IPS-18c (cell line): Measurements from ENCODE around the gene KRT80.

Source experiments
- H3K4me3 ChIP-seq: 2 replicates; pipeline ENCODE4 v1.7.0; 2013; ENCODE audit warnings: low read depth, mild to moderate bottlenecking, low read length, moderate library complexity; ENCODE audit not compliant: insufficient read depth
- H3K9me3 ChIP-seq: one replicate; pipeline ENCODE4 v1.6.1; 2013; ENCODE audit warnings: mild to moderate bottlenecking, low read length, moderate library complexity; ENCODE audit not compliant: control insufficient read depth, insufficient read depth

KRT80 gene

DNA sequence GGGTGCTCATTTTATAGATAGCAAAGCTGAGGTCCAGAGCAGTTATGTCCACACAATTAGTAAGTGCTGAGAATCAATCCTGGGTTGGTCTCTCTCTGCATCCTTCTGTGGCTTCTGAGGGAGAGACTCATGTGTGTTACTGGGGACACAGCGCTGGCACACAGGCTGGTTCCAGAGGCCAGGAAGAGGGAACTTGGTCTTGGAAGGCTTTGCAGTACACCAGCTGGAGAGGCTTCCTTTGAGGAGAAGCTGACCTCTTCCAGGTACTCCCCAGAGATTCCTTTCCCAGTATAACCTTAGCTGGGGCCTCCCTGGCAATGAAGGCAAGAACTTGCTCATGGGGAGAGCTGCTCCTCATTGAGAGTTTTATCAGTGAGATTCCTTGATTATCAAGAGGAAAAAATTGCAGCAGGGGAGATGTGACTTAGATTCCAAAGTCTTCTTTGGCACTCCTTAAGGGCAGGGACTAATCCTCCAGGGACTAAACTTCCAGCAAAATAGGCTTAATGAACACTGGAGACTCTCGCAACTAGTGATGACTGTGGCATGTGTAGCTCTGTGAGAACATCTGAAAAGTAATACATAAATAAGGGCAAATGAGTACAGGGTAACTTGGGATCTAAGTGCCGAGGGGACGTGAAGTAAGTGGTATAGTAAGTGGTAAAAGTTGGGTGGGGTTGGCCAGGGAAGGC is 13.9 kb upstream of the KRT80 start:
- no peaks in the 10 kb centered on the region for H3K9me3 ChIP-seq
- no peak overlapping the region for H3K4me3 ChIP-seq

GRCh38 chr12:52204931-52205505 is 13.2 kb upstream of the KRT80 start:
- Histone ChIP-seq H3K9me3 (no peaks in the 10 kb centered on the region), H3K4me3 (no peak overlapping the region)

DNA sequence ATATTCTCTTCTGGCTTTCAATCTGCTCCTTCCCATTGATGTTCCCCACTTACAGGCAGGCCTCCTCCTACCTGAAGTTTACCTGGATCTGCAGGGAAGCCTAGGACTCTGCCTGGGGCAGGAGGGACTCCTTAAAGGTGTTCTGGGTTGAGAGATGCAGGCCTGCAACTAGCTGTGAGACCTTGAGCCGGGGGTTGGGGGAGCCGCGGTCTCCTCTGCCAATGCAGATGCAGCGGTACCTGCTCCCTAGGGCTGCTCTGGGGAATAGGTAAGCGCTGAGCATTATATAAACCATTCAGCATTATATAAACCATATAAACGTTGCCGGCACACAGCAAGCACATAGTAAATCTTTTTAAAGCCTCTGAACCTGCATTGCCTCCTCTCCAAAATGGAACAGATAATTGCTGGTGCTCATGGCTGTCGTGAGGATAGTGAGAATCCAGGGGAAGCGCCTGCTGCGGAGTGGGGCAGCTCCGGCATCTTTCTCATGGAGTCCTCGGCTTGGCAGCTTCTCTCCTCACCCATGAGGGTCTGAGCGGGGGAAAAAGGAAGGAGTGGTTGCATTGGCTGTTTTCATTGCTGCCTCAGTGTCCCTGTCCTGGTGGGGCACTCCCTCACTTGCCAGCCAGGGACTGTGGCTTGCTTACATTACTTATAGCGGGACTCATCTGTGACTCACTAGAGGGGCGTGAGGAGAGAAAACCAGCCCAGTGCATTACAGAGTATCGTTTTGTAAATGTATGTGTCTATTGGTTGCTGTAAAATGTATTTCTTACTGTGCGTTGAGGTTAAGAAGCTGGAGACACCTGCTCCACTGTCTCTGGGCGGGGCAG is 12.5 kb upstream of the KRT80 start:
- H3K9me3 ChIP-seq, result no peaks in the 10 kb centered on the region
- H3K4me3 ChIP-seq, result no peak overlapping the region

GRCh38 chr12:52203079-52203921 is 11.5 kb upstream of the KRT80 start:
- H3K9me3 ChIP-seq, result no peaks in the 10 kb centered on the region
- no peak overlapping the region for H3K4me3 ChIP-seq

GRCh38 chr12:52202361-52203078 is 10.7 kb upstream of the KRT80 start:
- Histone ChIP-seq H3K9me3 (no peaks in the 10 kb centered on the region), H3K4me3 (no peak overlapping the region)

- Histone ChIP-seq H3K9me3 (no peaks in the 10 kb centered on the region), H3K4me3 (no peak overlapping the region)
Measured at GRCh38 chr12:52201451-52201839, 9.6 kb upstream of the KRT80 start.

DNA sequence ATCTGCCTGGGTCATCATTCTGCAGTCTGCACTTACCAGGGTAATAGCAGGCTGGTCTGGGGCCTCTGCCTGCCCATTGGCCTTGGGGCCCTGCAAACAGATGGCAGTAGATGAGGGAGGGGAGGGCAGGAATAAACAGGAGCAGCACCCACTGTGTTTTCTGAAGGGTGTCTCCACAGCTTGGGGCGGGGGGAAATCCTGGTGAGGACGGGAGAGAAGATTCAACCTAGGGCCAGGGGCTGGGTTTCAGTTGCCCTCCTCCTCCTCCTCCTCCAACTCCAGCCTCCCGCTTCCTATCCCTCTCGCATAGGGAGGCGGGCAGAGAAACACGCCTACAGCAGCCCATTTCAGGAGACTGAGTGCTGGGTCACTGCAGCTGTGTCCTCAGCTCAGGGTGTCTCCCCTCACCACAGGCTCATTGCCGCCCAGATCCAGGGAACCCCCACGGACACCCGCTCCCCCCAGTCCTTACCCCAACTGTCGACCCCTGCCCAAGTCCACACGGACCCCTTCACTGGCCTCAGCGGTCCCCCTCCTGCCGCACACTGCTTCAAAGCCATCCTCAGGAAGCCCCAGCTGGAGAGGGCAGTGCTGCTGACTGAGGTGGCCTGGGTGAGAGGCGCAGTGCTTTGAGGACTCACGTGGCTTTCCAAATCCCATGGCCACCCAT is 9.1 kb upstream of the KRT80 start:
- Histone ChIP-seq H3K4me3 (no peak overlapping the region), H3K9me3 (no peaks in the 10 kb centered on the region)

DNA sequence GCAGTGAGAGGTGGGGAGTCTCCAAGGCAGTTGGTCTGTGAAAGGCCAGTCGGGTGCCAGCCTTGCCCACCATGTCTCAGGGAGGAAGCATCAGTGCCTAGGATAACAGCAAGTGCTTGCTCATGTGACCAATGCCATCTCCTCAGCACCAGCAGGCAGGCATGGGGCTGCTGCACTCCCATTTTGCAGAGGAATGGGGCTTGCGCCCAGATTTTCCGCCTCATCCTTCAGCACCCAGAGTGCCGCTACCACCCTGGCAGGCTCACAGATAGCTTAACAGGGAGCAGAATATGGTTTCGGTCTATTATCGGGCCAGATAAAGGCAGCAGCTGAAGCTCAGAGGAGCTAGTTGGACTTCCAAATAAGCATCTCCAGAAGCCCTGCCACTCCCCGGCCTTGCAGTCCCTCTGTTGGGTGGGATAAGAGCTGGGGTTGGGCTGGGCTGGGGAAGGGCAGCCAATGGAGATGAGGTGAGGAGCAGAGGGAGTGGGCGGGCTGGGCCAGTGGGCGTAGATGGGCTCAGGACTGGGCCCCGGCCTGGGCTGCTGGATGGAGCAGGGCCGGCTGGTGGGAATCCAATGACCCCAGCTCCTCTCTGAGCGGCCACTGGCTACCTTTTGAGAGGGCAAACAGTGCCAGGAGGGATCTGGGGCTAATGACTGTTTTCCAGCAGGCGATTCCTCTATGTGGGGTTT is 8.4 kb upstream of the KRT80 start:
- Histone ChIP-seq H3K4me3 (no peak overlapping the region), H3K9me3 (no peaks in the 10 kb centered on the region)

- H3K4me3 ChIP-seq, result no peak overlapping the region
- no peaks in the 10 kb centered on the region for H3K9me3 ChIP-seq
Measured at GRCh38 chr12:52199294-52199919, 7.6 kb upstream of the KRT80 start.

DNA sequence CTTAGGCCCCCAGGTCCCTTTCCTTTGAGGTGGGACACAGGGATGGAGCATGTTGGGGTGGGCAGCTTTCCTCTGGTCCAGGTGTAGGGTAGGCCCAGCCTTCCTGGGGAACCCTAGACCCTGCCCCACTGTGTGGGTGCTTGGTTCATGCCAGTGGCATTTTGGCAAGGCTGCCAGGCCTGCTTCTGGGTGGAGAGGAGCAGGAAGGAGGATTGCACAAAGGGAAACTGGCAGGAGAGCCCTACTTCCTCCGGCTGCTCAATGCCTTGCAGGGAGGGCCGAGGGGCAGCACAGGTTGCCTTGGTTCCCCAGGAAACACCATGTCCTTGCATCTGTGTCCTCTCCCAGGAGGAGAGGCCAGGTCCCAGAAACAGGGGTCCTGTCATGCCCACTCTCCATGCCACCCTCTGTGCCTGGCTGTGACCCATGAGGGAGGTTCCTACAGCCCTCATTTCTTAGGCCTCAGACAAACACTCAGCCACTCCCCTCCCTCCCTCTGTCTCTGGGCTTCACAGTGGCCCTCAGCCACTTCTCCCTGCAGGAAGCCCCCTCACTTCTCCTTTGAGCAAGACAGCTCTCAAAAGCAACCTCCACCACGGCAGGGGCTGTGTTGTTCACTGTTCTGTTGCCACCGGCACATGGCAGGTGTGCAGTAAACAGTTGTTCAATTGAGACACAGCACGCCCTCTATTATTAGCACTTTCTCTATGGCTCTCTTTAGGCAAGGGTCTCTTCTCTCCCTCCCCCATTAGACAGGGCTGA is 6.8 kb upstream of the KRT80 start:
- Histone ChIP-seq H3K4me3 (no peak overlapping the region), H3K9me3 (no peaks in the 10 kb centered on the region)

DNA sequence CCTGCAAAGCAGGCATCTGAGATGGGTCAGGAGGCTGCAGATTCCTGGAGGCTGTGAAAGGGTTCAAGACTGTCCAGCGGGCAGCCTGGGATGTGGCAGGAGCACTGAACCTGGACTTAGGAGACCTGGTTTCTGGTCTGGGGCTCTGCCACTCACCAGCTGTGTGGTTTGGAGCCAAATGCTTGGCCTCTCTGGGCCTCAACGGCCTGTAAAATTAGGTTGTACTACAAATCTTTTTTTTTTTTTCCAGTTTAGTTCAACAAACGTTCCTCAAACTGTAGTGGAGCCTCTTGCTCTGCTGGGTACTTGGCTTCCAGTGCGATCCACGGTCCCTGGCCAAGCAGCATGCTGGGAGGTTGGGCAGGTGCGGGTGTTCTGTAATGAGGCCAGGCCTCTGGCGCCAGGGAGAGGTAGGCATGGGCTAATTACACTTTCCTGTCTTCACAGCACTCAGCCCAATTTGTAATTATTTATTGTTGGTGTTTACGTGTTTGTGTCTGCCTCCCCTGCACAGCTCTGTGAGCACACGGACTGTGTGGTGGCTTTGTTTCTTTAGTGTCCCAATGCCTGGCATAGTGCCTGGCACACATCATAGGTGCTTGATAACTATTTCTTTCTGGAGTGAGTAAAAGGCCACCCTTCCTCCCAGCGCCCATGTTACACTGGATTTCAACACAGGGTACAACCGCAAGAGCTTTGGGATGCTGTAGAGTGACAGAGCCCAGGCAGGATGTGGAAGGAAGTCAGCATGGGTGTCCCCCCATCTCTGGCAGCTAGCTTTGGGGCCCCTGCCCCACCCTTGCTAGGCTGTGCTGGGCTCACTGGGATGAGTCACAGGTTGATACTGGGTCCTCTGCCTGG is 5.8 kb upstream of the KRT80 start:
- Histone ChIP-seq H3K4me3 (no peak overlapping the region), H3K9me3 (no peaks in the 10 kb centered on the region)

- no peaks in the 10 kb centered on the region for H3K9me3 ChIP-seq
- no peak overlapping the region for H3K4me3 ChIP-seq
Measured at GRCh38 chr12:52195065-52195730, 3.4 kb upstream of the KRT80 start.

GRCh38 chr12:52193991-52194390 is 2.2 kb upstream of the KRT80 start:
- Histone ChIP-seq H3K4me3 (no peak overlapping the region), H3K9me3 (no peaks in the 10 kb centered on the region)

DNA sequence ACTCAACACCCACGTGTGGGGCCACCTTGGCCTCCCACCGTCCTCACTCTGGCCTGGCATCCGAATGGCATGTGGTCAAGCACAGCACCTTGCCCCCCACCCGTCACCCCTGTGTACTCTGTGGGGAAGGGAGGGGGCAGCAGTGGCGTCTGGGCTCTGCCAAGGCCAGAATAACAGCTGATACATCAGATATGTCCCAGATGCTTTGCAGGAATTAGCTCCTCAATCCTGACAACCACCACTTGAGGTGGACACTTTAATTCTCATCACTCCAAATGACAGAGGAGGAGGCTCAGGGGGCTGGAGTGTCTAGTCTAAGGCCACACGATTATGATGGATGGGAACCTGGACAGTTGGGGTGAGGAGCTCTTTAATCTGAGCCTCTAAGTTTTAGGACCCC is 1.7 kb upstream of the KRT80 start:
- no peak overlapping the region for H3K4me3 ChIP-seq
- no peaks in the 10 kb centered on the region for H3K9me3 ChIP-seq
